Superior temporal gyrus (tissue), 1 donor: ENCODE results near the gene TPPP2.
"Not testable (repeated sequence)": the region's sequence is repeated elsewhere in the genome, so short reads cannot be mapped to it uniquely, and the experiment has no call there.

Experiments used
- DNase-seq: peaks from one replicate; pipeline ENCODE4 v3.0.0-alpha.2; 2016; ENCODE audit errors: extremely low spot score

Gene TPPP2

DNA sequence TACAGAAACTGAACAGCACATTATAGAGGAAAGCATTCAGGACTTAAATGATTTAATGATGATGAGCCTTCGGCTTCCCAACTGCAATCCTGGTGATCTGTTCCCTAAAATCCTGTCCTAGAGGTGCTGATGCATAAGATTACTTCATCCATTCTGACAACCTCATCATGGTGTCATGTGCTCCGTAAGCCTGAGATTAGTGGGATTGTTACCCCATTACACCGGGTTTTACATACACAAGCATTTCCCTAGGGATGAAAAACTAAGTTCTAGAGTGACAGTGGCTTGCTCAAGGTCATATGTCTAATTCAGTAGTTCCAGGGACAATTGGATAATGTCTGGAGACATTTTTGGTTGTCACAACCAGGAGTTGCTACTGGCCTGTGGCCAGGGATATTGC lies 7.1 kb downstream of the TPPP2 start:
- DNase-seq = no peak

DNA sequence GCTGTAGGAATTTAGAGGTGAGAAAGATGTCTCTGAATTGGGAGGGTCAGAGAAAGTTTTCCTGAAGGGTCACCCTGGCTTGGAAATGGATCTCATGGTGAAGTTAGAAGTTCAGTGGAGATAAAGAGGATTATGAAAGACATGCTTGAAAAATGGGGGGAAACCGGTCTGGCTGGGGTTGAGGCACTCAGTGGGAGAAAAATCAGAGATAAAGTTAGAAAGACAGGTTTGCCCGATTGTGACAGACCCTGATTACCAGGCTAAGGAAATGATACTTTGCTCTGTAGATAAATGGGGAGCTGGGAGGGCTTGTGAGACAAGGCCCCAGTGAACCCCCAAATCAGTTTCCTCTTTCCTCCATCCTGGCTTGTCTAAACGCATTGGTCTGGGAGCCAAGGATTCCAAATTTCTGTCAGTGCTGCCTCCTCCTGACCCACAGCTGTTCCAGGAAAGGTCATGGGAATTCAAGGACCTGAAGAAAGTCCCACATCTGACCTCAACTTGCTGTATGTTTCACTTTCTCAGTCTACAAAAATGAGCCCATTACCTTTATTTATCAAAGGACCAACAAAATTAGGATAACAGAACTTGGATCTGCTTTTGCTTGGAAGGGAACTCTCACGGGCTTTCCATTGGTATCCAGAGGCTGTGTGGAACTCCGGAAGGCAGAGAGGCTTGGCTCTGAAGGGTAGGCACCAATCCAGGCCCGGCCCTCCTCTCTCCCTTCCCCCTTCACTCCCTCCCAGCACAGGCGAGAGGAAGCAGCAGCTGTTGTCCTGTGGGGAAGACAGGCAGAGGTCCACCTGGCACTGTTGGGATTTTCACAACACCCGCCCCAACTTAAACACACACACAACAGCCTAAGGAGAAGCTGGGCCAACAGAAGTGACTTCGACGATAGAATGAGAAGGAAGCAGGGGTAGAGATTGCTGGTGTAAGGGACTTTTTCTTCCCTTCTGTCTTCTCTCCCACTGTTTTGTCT lies 8.7 kb downstream of the TPPP2 start:
- peak; percentile 91 for DNase-seq

DNA sequence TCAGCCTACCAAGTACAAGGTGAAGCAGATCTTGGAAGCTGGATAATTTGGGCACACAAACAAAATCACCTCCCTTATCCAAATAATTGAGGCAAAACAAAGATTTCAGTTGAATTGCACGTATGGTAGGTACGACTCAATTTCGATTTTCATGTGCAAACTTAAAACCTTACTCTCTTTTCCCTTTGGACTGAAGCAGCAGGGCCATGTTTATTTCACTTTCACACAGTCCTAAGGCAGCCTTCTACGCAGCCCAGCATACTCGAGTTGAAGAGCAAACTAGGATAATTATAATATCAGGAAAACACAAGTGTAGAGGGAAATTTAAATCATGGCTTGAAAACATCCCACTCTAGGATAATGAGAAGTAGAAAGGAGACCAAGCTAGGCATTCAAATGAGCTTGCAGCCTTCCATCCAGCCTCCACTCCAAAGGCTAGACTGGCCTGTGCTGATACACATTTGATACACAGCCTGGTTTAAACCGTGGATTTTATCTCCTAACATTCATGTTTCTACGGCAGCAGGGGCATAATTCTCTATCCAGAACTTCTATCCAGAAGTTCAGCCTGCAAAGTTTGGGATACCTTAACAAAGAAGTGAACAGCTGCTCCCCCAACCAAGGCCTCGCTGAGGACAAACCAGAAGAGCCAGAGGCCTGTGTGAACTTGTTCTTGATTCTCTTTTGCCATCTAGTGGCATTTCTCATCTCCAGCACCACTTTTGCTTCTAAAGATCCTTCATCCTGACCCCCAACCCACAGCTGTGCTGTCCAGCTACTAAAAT lies 9.8 kb downstream of the TPPP2 start:
- peak; percentile 95 for DNase-seq

DNA sequence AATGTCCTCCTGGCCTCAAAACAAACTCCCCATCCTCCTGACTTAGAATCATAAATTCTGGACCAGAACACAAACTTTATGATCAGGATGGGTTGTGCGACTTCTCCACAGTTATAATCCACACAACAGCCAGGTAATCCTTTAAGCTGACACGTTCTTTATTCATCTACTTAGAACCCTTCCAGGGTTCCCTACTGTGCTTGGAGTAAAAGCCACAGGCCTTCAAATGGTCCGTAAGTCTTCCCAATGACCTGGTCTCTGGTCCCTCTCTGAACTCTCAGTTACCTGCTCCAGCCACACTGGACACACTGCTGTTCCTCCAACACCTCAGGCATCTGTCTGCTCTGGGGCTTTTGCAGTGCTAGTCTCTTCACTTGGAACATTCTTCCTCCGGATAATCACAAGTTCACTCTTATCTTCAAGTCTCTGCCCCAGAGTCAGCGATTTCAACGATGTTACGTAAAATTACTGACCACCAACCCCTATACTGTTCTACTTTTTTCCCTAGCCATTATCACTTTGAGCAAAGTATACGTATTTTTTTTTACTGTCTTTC lies 10.4 kb downstream of the TPPP2 start:
- DNase-seq = no peak

DNA sequence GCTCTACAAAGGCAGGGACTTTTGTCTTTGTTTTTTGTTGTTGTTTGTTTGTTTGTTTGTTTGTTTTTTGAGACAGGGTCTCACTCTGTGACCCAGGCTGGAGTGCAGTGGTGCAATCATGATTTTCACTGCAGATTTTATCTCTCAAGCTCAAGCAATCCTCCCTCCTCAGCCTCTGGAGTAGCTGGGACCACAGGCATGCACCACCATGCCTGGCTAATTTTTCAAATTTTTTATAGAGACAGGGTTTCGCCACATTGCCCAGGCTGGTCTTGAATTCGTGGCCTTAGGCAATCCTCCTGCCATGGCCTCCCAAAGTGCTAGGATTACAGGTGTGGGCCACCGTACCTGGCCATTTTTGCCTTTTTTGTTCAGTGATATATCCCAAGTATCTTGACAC lies 10.9 kb downstream of the TPPP2 start:
- DNase-seq = not testable (repeated sequence)

DNA sequence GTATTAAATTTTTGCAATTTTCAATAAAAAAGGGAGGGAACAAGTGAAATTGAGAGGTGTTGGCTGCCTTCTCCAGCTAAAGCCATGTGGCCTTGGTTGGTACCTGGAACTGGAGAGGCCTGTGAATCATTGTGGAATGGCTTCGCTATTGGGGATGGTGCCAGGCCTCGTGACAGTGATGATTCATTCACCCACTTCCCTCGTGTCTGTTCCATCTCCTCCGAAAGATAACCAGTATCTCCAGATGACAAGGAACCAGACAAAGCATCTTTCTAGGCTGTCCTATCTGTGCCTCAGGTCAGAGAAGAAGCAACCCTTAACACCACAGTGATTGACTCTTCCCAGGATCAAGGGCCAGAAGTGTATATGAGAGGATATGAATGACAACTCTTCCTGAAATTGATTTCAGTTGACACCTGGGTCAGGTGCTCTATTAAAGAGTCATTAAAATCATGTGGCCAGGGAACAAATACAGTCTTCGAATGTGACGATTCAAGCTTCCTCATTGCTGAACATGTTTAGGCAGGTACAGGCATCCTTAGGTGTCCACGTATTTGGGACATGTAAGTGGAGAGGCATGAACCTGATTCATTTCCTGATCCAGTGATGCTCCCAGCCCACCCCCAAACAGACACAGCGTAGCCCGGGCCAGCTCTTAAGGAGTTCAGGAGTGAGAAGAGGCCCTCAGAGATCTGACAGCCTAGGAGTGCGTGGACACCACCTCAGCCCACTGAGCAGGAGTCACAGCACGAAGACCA lies 11.8 kb downstream of the TPPP2 start, which contains the start of gene RNASE7:
Gene RNASE7 (plus strand): TSS at position 687 of the 758 bp plus-strand sequence. CDS start 631 bp downstream, outside the sequence.
- DNase-seq = peak; percentile 43

DNA sequence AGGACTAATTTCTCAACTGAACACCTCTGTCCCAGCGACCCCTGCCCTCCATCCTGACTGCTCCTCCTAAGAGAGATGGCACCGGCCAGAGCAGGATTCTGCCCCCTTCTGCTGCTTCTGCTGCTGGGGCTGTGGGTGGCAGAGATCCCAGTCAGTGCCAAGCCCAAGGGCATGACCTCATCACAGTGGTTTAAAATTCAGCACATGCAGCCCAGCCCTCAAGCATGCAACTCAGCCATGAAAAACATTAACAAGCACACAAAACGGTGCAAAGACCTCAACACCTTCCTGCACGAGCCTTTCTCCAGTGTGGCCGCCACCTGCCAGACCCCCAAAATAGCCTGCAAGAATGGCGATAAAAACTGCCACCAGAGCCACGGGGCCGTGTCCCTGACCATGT lies 12.9 kb downstream of the TPPP2 start:
- peak; percentile 71 for DNase-seq

DNA sequence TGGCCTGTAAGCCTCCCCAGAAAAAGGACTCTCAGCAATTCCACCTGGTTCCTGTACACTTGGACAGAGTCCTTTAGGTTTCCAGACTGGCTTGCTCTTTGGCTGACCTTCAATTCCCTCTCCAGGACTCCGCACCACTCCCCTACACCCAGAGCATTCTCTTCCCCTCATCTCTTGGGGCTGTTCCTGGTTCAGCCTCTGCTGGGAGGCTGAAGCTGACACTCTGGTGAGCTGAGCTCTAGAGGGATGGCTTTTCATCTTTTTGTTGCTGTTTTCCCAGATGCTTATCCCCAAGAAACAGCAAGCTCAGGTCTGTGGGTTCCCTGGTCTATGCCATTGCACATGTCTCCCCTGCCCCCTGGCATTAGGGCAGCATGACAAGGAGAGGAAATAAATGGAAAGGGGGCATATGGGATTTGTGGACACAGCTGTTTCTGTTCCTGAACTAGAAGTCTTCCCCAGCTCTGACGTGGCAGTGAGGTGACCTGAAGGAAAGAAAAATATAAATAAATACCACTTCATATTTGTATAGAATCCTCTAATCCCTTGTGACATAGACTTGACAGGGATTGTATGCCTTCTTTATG lies 13.5 kb downstream of the TPPP2 start:
- DNase-seq = no peak

DNA sequence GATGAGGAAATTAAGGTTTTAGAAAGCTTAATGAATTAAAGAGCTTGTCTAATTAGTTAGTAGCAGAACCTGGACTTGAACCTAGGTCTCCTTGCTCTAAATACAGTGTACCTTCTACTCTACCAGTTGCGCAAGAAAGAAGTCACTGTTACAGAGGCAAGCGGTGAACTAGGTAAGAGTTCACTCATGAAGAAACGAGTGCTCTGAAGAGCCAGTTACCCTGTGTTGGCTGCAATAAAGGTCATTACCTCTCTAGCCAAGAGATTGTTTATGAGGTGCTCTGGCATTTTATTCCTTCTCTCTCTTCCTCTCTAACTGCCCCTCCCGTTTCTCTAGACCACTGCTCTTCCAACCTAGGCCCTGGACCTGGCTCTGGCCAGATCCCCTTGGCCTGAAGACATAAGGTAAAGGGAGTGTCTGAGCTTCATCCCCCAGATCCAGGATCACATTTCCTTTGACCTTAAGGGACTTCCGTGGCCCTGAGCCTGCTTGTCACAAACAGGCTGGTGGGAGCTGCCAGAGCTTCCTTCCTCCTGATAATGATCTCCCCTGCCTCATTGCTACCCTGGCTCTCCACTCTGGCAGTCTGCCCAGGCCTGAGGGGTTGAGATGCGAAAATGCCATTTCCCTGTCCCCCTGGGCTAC lies 14.1 kb downstream of the TPPP2 start:
- no peak for DNase-seq

DNA sequence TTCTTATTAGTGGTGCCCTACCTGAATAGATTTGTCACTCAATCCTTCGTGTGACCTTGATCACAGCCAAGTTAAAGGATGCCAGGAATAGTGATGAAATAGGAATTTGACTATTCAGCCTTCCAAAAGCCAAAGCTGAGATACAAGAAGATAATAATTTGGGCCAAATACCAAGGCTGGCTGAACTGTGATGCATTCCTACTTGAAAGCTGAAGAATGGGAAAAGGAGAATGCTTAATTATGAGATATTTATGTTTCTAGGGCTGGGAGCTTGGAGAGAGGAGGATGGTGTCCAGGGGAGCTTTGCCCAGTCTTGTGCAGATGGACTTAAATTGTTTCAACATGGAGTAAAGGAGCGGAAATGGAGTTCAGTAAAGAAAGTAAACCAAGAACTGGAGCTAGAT lies 17.4 kb downstream of the TPPP2 start:
- no peak for DNase-seq

DNA sequence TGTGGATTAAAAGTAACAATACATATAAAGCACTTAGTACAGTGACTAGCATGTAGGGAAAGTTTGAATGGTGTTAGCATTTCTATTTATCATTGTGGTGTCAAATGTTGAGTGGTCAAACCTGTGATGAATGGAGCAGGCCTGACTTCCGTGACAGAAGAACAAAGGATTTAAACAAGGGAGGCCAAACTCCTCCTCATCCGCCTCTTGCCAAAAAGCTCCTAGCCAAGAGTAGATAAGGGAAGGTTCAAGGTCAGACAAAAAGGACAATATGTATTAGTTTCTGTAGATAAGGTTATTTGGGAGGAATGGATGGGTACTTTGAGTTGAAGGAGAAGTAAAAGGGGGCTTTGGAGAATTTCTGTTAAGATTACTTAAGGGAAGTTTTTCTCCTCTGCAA lies 18.6 kb downstream of the TPPP2 start:
- no peak for DNase-seq

DNA sequence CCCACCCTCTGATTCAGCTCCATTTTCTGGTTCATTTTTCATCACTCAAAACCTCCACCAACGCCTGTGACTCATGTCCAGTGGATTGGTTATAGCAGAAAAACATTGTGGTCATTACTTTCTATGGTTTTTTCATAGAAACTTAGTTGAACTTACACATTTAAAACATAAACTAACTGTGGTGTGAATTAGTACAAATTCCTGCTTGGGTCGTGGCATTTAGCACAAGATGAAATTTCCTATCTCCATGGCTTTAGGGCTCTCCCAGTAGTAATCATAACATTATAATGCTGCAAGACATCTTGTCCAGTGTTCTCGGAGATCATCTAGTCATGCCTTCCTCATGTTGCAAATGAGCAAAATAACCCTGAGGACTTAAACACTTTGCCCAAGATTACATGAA lies 19.3 kb downstream of the TPPP2 start:
- no peak for DNase-seq

DNA sequence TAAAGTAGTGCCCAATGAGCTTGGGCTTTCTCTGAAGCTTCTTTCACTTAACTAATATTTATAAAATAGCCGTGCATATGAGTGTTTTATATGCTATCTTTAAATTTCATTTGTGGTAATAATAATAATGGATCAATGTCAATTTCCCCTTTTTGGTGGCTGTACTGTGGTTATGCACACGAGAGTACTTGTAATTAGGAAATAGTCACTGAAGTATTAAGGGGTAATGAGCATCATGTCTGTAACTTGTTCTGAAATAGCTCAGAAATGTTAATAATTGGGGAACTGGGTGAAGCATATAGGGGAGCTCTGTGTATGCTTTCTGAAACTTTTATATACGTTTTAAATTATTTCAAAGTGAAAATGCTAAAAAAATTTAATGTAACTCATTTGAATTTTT lies 20.6 kb downstream of the TPPP2 start:
- no peak for DNase-seq

DNA sequence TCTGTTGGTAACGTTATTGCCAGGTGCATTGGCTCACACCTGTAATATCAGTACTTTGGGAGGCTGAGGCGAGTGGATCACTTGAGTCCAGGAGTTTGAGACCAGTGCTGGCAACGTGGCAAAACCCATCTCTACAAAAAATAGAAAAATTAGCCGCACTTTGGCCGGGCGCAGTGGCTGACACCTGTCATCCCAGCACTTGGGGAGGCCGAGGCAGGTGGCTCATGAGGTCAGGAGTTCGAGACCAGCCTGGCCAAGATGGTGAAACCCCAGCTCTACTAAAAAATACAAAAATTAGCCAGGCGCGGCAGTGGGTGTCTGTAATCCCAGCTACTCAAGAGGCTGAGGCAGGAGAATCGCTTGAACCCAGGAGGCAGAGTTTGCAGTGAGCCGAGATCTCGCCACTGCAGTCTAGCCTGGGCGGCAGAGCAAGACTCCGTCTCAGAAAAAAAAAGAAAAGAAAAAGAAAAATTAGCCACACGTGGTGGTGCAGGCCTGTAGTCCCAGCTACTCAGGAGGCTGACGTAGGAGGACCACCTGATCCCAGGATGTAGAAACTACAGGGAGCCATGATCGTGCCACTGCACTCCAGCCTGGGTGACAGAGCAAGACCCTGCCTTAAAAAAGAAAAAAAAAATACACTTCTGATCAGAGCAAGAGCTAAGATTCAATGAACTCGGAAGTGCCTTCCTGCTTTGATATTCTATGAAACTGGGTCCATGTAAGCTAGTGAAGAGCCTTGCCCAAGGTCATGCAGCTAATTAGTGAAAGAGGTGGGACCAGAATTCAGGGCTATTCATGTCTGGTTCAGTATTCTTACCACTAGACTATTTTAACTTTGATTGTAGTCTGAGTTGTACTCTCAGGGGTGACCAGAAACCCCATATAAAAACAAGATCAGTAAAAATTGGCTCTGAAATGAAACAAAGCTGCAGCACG lies 23.4 kb downstream of the TPPP2 start:
- no peak for DNase-seq

DNA sequence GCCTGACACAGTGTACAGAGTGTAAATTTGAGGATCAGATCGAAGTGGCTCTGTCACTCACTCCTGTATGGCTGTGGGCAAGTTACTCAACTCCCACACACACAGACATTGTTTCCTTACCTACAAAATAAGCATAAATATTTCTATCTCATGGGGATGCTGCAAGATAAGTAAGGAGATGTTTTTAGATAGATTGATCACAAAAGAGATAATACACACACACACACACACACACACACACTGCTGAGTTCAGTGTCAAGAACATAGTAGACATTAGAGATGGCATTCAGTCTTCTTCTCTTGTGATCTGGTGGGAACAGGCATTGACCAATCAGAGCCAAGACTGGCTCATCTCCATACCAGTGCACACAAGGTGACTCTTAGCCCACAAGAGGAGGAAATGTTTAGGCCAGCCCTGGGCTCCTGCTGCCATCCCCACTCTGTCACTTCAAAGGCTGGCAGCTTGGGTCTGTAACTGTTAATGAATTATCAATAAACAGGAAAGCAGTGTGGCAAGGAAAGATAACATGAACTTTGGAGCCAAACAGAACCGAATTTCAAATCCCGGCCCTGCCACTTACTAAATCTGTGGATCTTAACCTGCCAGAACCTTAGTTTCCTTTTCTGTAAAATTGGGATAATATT lies 24.2 kb downstream of the TPPP2 start:
- DNase-seq = no peak

DNA sequence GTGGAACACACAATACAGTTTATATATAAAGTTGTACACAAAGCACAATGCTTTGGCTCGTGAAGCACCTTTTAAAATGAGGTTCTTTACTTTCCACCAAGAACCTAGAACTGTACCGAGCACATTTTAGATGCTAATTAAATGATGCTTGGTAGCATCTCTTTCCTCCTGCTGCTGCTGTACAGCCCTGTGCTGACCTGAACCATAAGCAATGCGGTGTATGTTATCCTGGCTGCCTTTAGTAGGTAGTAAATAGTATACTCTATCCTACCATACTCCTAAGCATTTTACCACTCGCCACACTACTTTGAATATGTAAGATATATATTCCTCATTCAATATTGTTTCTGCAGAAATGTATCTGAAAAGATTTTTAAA lies 24.7 kb downstream of the TPPP2 start:
- no peak for DNase-seq

DNA sequence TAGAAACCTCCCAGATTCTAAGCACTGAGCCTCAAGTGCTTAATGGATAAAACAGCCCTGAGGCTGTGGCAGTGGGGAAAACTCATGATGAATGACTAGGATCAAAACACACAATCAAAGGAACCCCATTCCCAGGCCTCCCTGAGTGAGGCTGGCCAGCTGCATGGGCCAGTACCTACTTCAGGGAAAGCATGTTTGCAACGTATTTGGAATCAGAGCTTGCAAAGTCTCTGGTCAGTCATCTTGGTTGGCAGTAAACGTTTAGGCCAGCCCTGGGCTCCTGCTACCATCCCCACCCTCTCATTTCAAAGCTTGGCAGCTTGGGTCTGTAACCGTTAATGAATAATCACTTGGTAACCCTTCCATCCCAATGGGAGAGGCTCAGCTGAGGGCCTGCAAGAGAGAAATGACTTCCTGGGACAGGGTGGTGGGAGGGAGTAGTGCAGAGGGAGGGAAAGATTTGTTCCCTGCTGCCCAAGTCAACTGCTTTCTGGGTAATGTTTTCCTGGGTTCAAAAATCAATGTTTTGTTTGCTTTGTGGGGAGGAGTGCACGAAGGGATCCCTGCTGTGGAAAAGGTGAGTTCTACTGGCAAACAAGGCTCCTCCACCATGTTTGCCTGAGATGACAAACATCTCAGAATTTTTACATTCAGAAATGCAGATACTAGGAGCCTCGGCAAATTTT lies 25.6 kb downstream of the TPPP2 start:
- DNase-seq = no peak

DNA sequence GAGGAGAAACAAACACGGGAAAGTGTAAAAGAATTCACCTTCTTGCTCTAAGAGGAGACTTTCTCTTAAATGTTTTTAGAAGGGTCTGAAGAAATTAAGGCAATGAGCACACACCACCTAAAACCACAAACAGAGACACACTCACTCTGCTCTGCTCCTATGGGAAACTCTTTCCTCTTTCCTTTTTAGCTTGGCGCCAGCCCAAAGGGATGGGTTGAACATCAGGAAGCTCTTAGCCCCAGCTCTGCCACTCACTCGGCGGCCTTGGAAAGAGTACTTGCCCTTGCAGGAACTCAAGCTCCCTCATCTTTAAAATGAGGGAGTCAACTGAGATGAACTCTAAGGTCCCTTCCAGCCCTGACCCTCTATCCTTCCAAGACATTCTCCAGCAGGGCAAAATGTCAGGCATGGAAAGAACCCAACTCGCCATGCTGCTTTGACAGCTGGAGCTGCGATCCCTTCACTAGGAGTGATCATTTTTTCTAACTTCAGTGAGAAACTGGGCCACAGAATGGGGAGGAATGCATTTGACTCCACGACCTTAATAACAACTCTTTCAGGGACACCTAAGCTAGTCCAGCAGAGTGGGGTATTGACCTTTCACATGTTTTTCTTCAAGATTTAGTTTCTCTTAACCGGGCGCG lies 26.6 kb downstream of the TPPP2 start:
- no peak for DNase-seq
